ENCODE data around the gene GCN1.

DNA sequence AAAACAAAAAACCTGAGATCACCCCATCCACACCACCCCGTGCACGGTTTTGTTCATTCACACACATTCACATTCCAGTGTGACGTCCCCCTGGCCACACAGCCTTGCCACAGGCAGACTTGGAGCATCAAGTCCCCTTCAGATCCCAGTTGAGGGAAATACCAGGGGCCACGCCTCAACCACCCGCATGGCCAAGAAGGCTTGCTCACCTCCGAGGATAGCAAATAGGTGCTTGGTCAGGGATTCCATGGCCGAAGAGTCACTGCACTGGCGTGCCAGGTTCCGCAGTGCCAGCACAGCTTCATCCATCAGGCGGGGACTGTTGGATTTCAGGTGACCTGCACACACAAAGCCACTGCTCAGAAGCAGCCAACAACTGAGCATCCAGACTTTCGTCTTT, 19.0 kb downstream of the GCN1 start:
- no peak for TF ChIP-seq POLR2A (IDR thresholded peaks at IDR 0.05; ENCODE audit: extremely low read depth, insufficient read length)
- TF ChIP-seq, protein P1, sequence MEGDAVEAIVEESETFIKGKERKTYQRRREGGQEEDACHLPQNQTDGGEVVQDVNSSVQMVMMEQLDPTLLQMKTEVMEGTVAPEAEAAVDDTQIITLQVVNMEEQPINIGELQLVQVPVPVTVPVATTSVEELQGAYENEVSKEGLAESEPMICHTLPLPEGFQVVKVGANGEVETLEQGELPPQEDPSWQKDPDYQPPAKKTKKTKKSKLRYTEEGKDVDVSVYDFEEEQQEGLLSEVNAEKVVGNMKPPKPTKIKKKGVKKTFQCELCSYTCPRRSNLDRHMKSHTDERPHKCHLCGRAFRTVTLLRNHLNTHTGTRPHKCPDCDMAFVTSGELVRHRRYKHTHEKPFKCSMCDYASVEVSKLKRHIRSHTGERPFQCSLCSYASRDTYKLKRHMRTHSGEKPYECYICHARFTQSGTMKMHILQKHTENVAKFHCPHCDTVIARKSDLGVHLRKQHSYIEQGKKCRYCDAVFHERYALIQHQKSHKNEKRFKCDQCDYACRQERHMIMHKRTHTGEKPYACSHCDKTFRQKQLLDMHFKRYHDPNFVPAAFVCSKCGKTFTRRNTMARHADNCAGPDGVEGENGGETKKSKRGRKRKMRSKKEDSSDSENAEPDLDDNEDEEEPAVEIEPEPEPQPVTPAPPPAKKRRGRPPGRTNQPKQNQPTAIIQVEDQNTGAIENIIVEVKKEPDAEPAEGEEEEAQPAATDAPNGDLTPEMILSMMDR (IDR thresholded peaks at IDR 0.05; ENCODE audit: low read depth, low read length): no peak

Data from NB4 (cell line).